Osteoblast (primary cell): Measurements from ENCODE around the gene AZIN2. TPM values are rescaled to one million over a fixed set of nuclear protein-coding genes. Genes with fewer than 3 reads are reported as not detected.
"Not testable (repeated sequence)": the region's sequence is repeated elsewhere in the genome, so short reads cannot be mapped to it uniquely, and the experiment has no call there.

ENCODE experiments used
- DNase-seq: peaks from one replicate; pipeline ENCODE4 v3.0.0; 2011; ENCODE audit warnings: low spot score, mixed read lengths; ENCODE audit not compliant: insufficient read length; ENCODE audit errors: missing footprints
- H2AFZ ChIP-seq: 2 replicates; pipeline ENCODE4 v1.6.0; 2011; ENCODE audit warnings: mild to moderate bottlenecking, low read length
- H3K27ac ChIP-seq: 2 replicates; pipeline ENCODE4 v1.5.1; 2011; ENCODE audit warnings: mild to moderate bottlenecking, low read depth, low read length, moderate library complexity
- H3K27me3 ChIP-seq: 2 replicates; pipeline ENCODE4 v1.6.0; 2012; ENCODE audit warnings: mild to moderate bottlenecking, control low read depth, inconsistent platforms, low read length, moderate library complexity; ENCODE audit not compliant: insufficient read depth
- H3K36me3 ChIP-seq: 2 replicates; pipeline ENCODE4 v1.5.1; 2011; ENCODE audit warnings: mild to moderate bottlenecking, low read length, control low read depth, moderate library complexity; ENCODE audit not compliant: insufficient read depth
- H3K4me1 ChIP-seq: 2 replicates; pipeline ENCODE4 v1.5.1; 2011; ENCODE audit warnings: mild to moderate bottlenecking, low read length, control low read depth, moderate library complexity; ENCODE audit not compliant: insufficient read depth
- H3K4me2 ChIP-seq: 2 replicates; pipeline ENCODE4 v1.6.0; 2011; ENCODE audit warnings: mild to moderate bottlenecking, low read length; ENCODE audit not compliant: insufficient read depth
- H3K4me3 ChIP-seq: fragments of 200-600 bp; sonication (generic); 3 replicates; pipeline ENCODE4 v1.5.1; 2012; ENCODE audit warnings: mild to moderate bottlenecking, low read length, inconsistent platforms; ENCODE audit not compliant: insufficient read depth
- H3K79me2 ChIP-seq: 2 replicates; pipeline ENCODE4 v1.6.0; 2012; ENCODE audit warnings: mild to moderate bottlenecking, low read length, control low read depth, inconsistent platforms; ENCODE audit not compliant: insufficient read depth
- H3K9me3 ChIP-seq: 2 replicates; pipeline ENCODE4 v1.5.1; 2011; ENCODE audit warnings: low read depth, low read length, control low read depth
- H4K20me1 ChIP-seq: 2 replicates; pipeline ENCODE4 v1.6.0; 2012; ENCODE audit warnings: mild to moderate bottlenecking, low read length, control low read depth; ENCODE audit not compliant: insufficient read depth
- total RNA-seq: library from RNA; depleted of rRNA; stranded (reverse); fragments of >200 nt; gene quantifications from 2 replicates; pipeline ENCODE4 v1.2.3, GENCODE V29; 2012
- TF ChIP-seq, protein P1 (sequence below): IDR thresholded peaks from 2 replicates; pipeline ENCODE4 v1.5.1; 2011; ENCODE audit warnings: mild to moderate bottlenecking, low read depth, low read length, moderate library complexity; ENCODE audit errors: extremely low read depth

The AZIN2 gene
- total RNA-seq, 1 donor = 18.8 TPM

DNA sequence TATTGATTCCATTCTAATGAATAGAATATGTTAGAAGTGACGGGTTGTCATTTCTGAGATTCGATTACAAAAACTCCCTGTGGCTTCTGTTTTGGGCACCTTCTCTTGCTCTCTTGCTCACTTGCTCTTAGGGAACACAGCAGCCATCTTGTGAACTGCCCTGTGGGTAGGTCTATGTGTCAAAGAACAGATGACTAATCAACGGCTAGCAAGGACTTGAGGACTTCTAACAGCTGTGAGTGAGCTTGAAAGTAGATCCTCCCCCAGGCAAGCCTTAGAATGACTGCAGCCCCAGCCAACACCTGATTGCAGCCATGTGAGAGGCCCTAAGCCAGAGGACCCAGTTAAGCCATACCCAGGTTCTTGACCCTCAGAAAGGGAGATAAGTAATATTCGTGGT is 49.3 kb downstream of the AZIN2 start:
- Histone ChIP-seq H3K4me3 (no peak overlapping the region), H4K20me1 (no peaks in the 10 kb centered on the region), H3K36me3 (no peaks in the 10 kb centered on the region), H3K79me2 (peaks cover 7% of the 10 kb centered on the region), H3K27ac (no peak overlapping the region), H2AFZ (no peak overlapping the region), H3K4me2 (no peak overlapping the region), H3K9me3 (no peaks in the 10 kb centered on the region), H3K4me1 (peaks cover 4% of the 10 kb centered on the region), H3K27me3 (no peaks in the 10 kb centered on the region)
- TF ChIP-seq, protein P1, sequence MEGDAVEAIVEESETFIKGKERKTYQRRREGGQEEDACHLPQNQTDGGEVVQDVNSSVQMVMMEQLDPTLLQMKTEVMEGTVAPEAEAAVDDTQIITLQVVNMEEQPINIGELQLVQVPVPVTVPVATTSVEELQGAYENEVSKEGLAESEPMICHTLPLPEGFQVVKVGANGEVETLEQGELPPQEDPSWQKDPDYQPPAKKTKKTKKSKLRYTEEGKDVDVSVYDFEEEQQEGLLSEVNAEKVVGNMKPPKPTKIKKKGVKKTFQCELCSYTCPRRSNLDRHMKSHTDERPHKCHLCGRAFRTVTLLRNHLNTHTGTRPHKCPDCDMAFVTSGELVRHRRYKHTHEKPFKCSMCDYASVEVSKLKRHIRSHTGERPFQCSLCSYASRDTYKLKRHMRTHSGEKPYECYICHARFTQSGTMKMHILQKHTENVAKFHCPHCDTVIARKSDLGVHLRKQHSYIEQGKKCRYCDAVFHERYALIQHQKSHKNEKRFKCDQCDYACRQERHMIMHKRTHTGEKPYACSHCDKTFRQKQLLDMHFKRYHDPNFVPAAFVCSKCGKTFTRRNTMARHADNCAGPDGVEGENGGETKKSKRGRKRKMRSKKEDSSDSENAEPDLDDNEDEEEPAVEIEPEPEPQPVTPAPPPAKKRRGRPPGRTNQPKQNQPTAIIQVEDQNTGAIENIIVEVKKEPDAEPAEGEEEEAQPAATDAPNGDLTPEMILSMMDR = no peak
- DNase-seq = no peak

DNA sequence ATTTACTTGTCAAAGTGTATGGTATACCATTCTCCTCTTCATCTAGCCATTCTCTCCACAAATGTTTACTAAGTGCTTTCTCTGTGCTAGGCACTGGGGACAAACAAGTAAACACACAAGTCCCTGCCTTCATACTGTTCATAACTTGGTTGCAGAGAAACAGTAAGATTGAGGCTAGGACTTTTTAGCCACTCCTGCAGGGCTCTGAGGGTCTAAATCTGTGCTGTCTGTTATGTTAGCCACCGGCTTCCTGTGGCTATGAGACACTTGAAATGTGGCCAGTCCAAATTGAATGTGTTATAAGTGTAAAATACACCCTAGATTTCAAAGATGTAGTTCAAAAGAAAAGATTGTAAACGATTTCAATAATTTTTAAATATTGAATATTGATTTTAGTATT is 50.2 kb downstream of the AZIN2 start:
- TF ChIP-seq, protein P1 = no peak
- no peaks in the 10 kb centered on the region for H3K27me3 ChIP-seq
- no peak overlapping the region for H3K27ac ChIP-seq
- no peak for DNase-seq
- H3K9me3 ChIP-seq = no peaks in the 10 kb centered on the region
- peak overlapping the region; percentile 46 for H2AFZ ChIP-seq
- no peak overlapping the region for H3K4me2 ChIP-seq
- H3K4me3 ChIP-seq = no peak overlapping the region
- no peaks in the 10 kb centered on the region for H4K20me1 ChIP-seq
- H3K79me2 ChIP-seq = peaks cover 6% of the 10 kb centered on the region
- H3K4me1 ChIP-seq = peaks cover 4% of the 10 kb centered on the region
- no peaks in the 10 kb centered on the region for H3K36me3 ChIP-seq

GRCh38 chr1:33132549-33132948 is 51.6 kb downstream of the AZIN2 start:
- Histone ChIP-seq H3K36me3 (no peaks in the 10 kb centered on the region), H3K4me3 (no peak overlapping the region), H3K4me1 (no peaks in the 10 kb centered on the region), H3K27ac (no peak overlapping the region), H3K27me3 (no peaks in the 10 kb centered on the region), H3K4me2 (no peak overlapping the region), H3K9me3 (no peaks in the 10 kb centered on the region), H3K79me2 (no peaks in the 10 kb centered on the region), H4K20me1 (no peaks in the 10 kb centered on the region), H2AFZ (no peak overlapping the region)
- no peak for DNase-seq
- TF ChIP-seq, protein P1 = no peak

- H3K4me2 ChIP-seq = no peak overlapping the region
- no peaks in the 10 kb centered on the region for H3K4me1 ChIP-seq
- H3K4me3 ChIP-seq = no peak overlapping the region
- no peaks in the 10 kb centered on the region for H3K36me3 ChIP-seq
- no peak for DNase-seq
- H3K9me3 ChIP-seq = no peaks in the 10 kb centered on the region
- H2AFZ ChIP-seq = no peak overlapping the region
- TF ChIP-seq, protein P1 = no peak
- no peaks in the 10 kb centered on the region for H3K79me2 ChIP-seq
- no peaks in the 10 kb centered on the region for H3K27me3 ChIP-seq
- no peaks in the 10 kb centered on the region for H4K20me1 ChIP-seq
- H3K27ac ChIP-seq = no peak overlapping the region
Observed at GRCh38 chr1:33133478-33134105, 52.6 kb downstream of the AZIN2 start.

- H3K4me1 ChIP-seq, H2AFZ ChIP-seq, H3K79me2 ChIP-seq, H3K27me3 ChIP-seq, H4K20me1 ChIP-seq, H3K27ac ChIP-seq, H3K4me3 ChIP-seq, H3K4me2 ChIP-seq, H3K36me3 ChIP-seq, DNase-seq, H3K9me3 ChIP-seq: not testable (repeated sequence)
Observed at GRCh38 chr1:33136041-33136440, 55.1 kb downstream of the AZIN2 start.
